K562 (cell line): Measurements from ENCODE around the gene KLHDC2. TPM values are rescaled to one million over a fixed set of nuclear protein-coding genes. Genes with fewer than 3 reads are reported as not detected.

ENCODE experiments used
- ATAC-seq: fragments of 200-7000 bp; cut with Tn5 transposase; 3 replicates; pipeline ENCODE4 v1.9.1; 2020; ENCODE audit warnings: moderate library complexity
- BruUV-seq: library from RNA; stranded (reverse); fragments of 400-500 nt; replicated peaks from 2 replicates; lab custom pipeline; 2021; lab: Mats Ljungman, UMichigan
- CTCF ChIA-PET: fragments of 300-600 bp; formaldehyde crosslinking; extraction: SDS; loops from one replicate; lab custom pipeline; 2021; ENCODE audit warnings: low intra/inter-chr PET ratio; lab: Yijun Ruan, JAX
- POLR2A ChIA-PET: fragments of 300-600, 350-650 bp; sonication (Branson Sonifier 250); formaldehyde crosslinking; extraction: SDS; loops from one replicate; lab custom pipeline; 2021; ENCODE audit warnings: antibody characterized with exemption, inconsistent platforms; lab: Yijun Ruan, JAX
- DNase-seq, 4 experiments: peaks; one replicate each; pipeline versions ENCODE4 v3.0.0 to v3.0.0-alpha.2; 2011 to 2018; ENCODE audit warnings: low spot score in 3 of 4, mixed read lengths in 3 of 4; ENCODE audit errors: extremely low read depth in 1 of 4
- FAIRE-seq: peaks from 2 replicates; lab custom pipeline; 2011; peaks lifted over from hg19 to GRCh38; lab: Jason Lieb, UNC
- H2AFZ ChIP-seq: 2 replicates; pipeline ENCODE4 v1.6.0; 2011; ENCODE audit warnings: low read depth, low read length, control low read depth, inconsistent platforms
- H3K27ac ChIP-seq: fragments of 200-600 bp; 3 replicates; pipeline ENCODE4 v1.8.0; 2011; ENCODE audit warnings: low read depth, mild to moderate bottlenecking, control low read depth, inconsistent platforms, low read length, moderate library complexity, mixed read lengths; ENCODE audit errors: extremely low read depth
- H3K27me3 ChIP-seq, 2 experiments: fragments of 300-600 bp in 1 of 2; 2 replicates in 1 of 2; 3 replicates in 1 of 2; pipeline versions ENCODE4 v1.6.0 to v1.8.0; 2011; ENCODE audit warnings: inconsistent platforms in 2 of 2, low read length in 2 of 2, mild to moderate bottlenecking in 1 of 2, mixed read lengths in 1 of 2, moderate library complexity in 1 of 2; ENCODE audit not compliant: control insufficient read depth in 2 of 2, insufficient read depth in 2 of 2
- H3K36me3 ChIP-seq: fragments of 300-600 bp; 3 replicates; pipeline ENCODE4 v1.8.0; 2011; ENCODE audit warnings: mild to moderate bottlenecking, low read length, inconsistent platforms; ENCODE audit not compliant: control insufficient read depth, insufficient read depth
- H3K4me1 ChIP-seq, 2 experiments: fragments of 200-600 bp in 1 of 2; replicated peaks in 1 of 2; 2 replicates in 1 of 2; 3 replicates in 1 of 2; pipeline versions ENCODE4 v1.5.1 to v1.8.0; 2011; ENCODE audit warnings: inconsistent platforms in 2 of 2, low read length in 2 of 2, mild to moderate bottlenecking in 1 of 2, mixed read lengths in 1 of 2, moderate library complexity in 1 of 2; ENCODE audit not compliant: control insufficient read depth in 2 of 2, insufficient read depth in 2 of 2
- H3K4me2 ChIP-seq: 2 replicates; pipeline ENCODE4 v1.6.1; 2011; ENCODE audit warnings: low read length, control low read depth, inconsistent platforms, mixed read lengths; ENCODE audit not compliant: insufficient read depth
- H3K4me3 ChIP-seq: fragments of 200-600 bp; sonication (generic), shearing (Covaris generic); 2 replicates; pipeline ENCODE4 v1.5.1; 2016; ENCODE audit warnings: control low read depth, inconsistent platforms
- H3K79me2 ChIP-seq: fragments of 200-600 bp; 3 replicates; pipeline ENCODE4 v1.8.0; 2011; ENCODE audit warnings: low read length, inconsistent platforms; ENCODE audit not compliant: control insufficient read depth, insufficient read depth
- H3K9ac ChIP-seq, 2 experiments: 2 replicates each; pipeline versions ENCODE4 v1.6.0 to v1.6.1; 2011; ENCODE audit warnings: low read depth in 2 of 2, low read length in 2 of 2, control low read depth in 1 of 2, inconsistent platforms in 1 of 2, mild to moderate bottlenecking in 1 of 2, mixed read lengths in 1 of 2; ENCODE audit not compliant: insufficient read depth in 1 of 2
- H3K9me1 ChIP-seq: one replicate; pipeline ENCODE4 v1.6.0; 2011; ENCODE audit warnings: inconsistent platforms, mild to moderate bottlenecking, low read length, moderate library complexity; ENCODE audit not compliant: control insufficient read depth, insufficient read depth
- H3K9me3 ChIP-seq: replicated peaks from 2 replicates; pipeline ENCODE4 v1.5.1; 2011; ENCODE audit warnings: low read depth, low read length, inconsistent platforms; ENCODE audit not compliant: control insufficient read depth, insufficient read depth
- H4K20me1 ChIP-seq: replicated peaks from 2 replicates; pipeline ENCODE4 v1.6.1; 2011; ENCODE audit warnings: low read length, inconsistent platforms, mixed read lengths; ENCODE audit not compliant: control insufficient read depth, insufficient read depth
- HNRNPL ChIP-seq: fragments of 200-400 bp; formaldehyde crosslinking; IDR thresholded peaks from 2 replicates; pipeline ENCODE4 v1.6.1; 2017; ENCODE audit warnings: low read depth, mild to moderate bottlenecking, low read length
- IFI16 ChIP-seq: fragments of 250-450 bp; sonication (Bioruptor Pico); IDR thresholded peaks from 2 replicates; pipeline ENCODE4 v2.1.2; 2022; ENCODE audit warnings: mild to moderate bottlenecking, inconsistent platforms
- POLR2H ChIP-seq: IDR thresholded peaks from 2 replicates; pipeline ENCODE4 v1.6.1; 2016; ENCODE audit warnings: missing genetic modification characterization, low read depth, mild to moderate bottlenecking, control low read depth, missing compliant biosample characterization, moderate library complexity
- RB1 ChIP-seq: fragments of 450-650 bp; IDR thresholded peaks from 2 replicates; pipeline ENCODE4 v1.6.1; 2017; ENCODE audit warnings: low read depth, mild to moderate bottlenecking
- SIN3A ChIP-seq, 2 experiments: fragments of 150-350 bp in 1 of 2; IDR thresholded peaks; 2 replicates each; pipeline ENCODE4 v1.6.1; 2011 to 2016; ENCODE audit warnings: borderline replicate concordance in 2 of 2, low read depth in 2 of 2, low read length in 2 of 2, mild to moderate bottlenecking in 2 of 2, moderate library complexity in 2 of 2; ENCODE audit not compliant: control insufficient read depth in 1 of 2
- XRCC5 ChIP-seq: fragments of 200-400 bp; formaldehyde crosslinking; IDR thresholded peaks from 2 replicates; pipeline ENCODE4 v1.6.1; 2017; ENCODE audit warnings: low read depth, mild to moderate bottlenecking, low read length
- ZEB2 ChIP-seq: fragments of 450-650 bp; IDR thresholded peaks from 2 replicates; pipeline ENCODE4 v1.6.1; 2016
- WGBS: fragments of 100-300 bp; shearing (Covaris generic); methylation state at CpG from one replicate; pipeline ENCODE4 v1.1.6; 2016; ENCODE audit warnings: low coverage, mixed read lengths; ENCODE audit not compliant: insufficient coverage; ENCODE audit errors: missing lambda C conversion rate; 5-methylcytosine and 5-hydroxymethylcytosine counted together
- in situ Hi-C: fragments of 300-500 bp; cut with MboI; formaldehyde crosslinking; loops from 4 replicates; pipeline ENCODE4 v1.15.0; 2018; ENCODE audit warnings: inconsistent platforms, mixed read lengths
- intact Hi-C: fragments of 100-400 bp; cut with micrococcal nuclease; formaldehyde crosslinking; loops from 2 replicates; pipeline ENCODE4 v1.14.2; 2022
- polyA plus RNA-seq, 8 experiments: library from polyadenylated mRNA; depleted of rRNA in 4 of 8; stranded (reverse) in 5 of 8; unstranded in 3 of 8; fragments of >200 nt; fragmentation: Nextera tagmentation in 2 of 8; fragmentation: Illumina TruSeq in 1 of 8; extraction: Ambion mirVana in 2 of 8; extraction: Trizol in 1 of 8; gene quantifications; 2 replicates each; pipeline versions ENCODE4 v1.2.1 to v1.2.3, GENCODE V29; 2011 to 2014; ENCODE audit warnings: inconsistent platforms in 1 of 8, missing spikeins in 1 of 8
- total RNA-seq, 7 experiments: library from RNA; depleted of rRNA in 6 of 7; stranded (reverse); fragments of >200 nt in 6 of 7; fragmentation: Illumina TruSeq in 2 of 7; extraction: Trizol in 2 of 7; gene quantifications; 2 replicates each; pipeline versions ENCODE4 v1.2.1 to v1.2.3, GENCODE V29; 2011 to 2021; ENCODE audit warnings: low replicate concordance in 1 of 7
- TF ChIP-seq, protein P1 (sequence below), 2 experiments: IDR thresholded peaks; 2 replicates each; pipeline ENCODE4 v1.6.1; 2012; ENCODE audit warnings: improper control_type of control experiment in 2 of 2, low read depth in 2 of 2, low read length in 2 of 2, borderline replicate concordance in 1 of 2
- TF ChIP-seq, protein P2 (sequence below): sonication (generic); IDR thresholded peaks from 2 replicates; pipeline ENCODE4 v1.6.1; 2016
- TF ChIP-seq, protein P3 (sequence below): fragments of 250-450 bp; sonication (Bioruptor Pico); IDR thresholded peaks from 2 replicates; pipeline ENCODE4 v1.6.1; 2021; ENCODE audit warnings: mild to moderate bottlenecking

The KLHDC2 gene
- total and polyA plus RNA-seq, 9 of the 15 experiments (the other 6 are each of a cell fraction or from before 2014, with no cell fraction given): 6.3 to 41.7 (median 20.0) TPM

DNA sequence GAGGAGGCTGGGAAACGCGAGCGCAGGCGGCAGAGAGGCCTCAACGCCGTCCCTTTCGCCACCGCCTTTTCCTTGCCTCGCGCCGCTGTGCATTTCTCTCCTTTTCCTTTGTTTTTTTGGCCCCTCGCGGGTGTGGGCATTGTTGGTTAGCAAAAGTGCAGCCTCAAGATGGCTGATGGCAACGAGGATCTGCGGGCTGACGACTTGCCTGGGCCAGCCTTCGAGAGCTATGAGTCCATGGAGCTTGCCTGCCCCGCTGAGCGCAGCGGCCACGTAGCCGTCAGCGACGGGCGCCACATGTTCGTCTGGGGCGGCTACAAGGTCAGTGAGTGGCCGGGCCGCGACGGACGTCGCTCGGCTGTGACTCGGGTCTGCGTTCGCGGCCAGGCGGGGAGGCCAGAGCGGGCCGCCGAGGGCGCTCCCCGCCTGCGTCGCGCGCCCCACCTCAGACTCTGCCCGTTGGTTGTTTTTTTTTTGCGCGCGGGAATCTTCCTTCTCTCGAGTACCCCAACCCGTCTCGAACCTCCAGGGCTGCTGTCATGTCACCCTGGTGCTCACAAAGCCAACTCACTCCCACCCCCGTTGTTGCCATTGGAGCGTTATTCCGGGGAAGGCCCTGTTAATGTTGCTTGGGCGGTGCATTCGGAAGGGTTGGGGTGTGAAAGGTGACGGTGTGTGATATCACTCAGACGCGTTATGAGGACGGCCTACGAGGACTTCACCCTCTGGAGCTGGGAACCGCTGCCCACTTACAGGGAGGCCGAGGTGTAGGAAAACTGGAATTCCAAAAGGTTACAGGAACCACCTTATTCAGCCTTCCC lies 558 bp downstream of the KLHDC2 start (continued):
- TF ChIP-seq, protein P1, sequence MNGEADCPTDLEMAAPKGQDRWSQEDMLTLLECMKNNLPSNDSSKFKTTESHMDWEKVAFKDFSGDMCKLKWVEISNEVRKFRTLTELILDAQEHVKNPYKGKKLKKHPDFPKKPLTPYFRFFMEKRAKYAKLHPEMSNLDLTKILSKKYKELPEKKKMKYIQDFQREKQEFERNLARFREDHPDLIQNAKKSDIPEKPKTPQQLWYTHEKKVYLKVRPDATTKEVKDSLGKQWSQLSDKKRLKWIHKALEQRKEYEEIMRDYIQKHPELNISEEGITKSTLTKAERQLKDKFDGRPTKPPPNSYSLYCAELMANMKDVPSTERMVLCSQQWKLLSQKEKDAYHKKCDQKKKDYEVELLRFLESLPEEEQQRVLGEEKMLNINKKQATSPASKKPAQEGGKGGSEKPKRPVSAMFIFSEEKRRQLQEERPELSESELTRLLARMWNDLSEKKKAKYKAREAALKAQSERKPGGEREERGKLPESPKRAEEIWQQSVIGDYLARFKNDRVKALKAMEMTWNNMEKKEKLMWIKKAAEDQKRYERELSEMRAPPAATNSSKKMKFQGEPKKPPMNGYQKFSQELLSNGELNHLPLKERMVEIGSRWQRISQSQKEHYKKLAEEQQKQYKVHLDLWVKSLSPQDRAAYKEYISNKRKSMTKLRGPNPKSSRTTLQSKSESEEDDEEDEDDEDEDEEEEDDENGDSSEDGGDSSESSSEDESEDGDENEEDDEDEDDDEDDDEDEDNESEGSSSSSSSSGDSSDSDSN (IDR thresholded peaks at IDR 0.05; ENCODE audit: borderline replicate concordance in 1 of 2, low read depth in 2 of 2, low read length in 2 of 2): peak in 1 of 2 experiments; percentile 53; a peak in 1 of 4 replicates
- TF ChIP-seq RB1: no peak
- no peak for TF ChIP-seq ZEB2
- no peak for TF ChIP-seq POLR2H
- TF ChIP-seq HNRNPL: no peak
- TF ChIP-seq, all 486 proteins: peak for 70

DNA sequence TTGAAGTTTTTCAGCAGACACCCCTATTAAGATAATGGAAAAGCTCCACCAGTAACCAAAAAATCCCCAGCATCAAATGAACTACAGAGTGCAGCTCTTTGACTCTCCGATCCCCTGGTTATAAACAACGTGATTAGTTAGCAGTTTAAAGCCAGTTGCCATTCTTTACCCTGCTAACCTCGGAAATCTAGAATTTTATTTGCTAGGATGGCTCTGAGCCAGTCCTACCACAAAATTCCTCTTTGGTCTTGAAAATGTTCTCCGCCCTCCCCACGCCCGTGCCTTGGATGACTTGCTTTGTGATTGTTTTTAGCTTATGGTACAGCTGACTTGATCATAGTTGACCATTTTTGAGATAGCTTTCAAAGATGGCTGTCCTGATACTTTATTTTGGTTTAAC lies 1.2 kb downstream of the KLHDC2 start:
- FAIRE-seq: peak; percentile 70
- H4K20me1 ChIP-seq: no peaks in the 10 kb centered on the region
- CTCF ChIA-PET: no interaction called here
- in situ Hi-C loops (loop anchor here (5.0 kb wide), 1 partner anchor 82 kb away; the partner anchor contains the start of gene POLE2), intact Hi-C loops (loop anchor here (2.0 to 5.0 kb wide), 2 partner anchors 78 to 137 kb away; no protein-coding TSS in a partner anchor)
- ATAC-seq: no peak
- no peaks in the 10 kb centered on the region for H3K36me3 ChIP-seq
- TF ChIP-seq SIN3A (IDR thresholded peaks at IDR 0.05; ENCODE audit: borderline replicate concordance in 2 of 2, control insufficient read depth in 1 of 2, low read depth in 2 of 2, low read length in 2 of 2) (0 out of 4 replicates have a peak, but pooled peaks of 1 of the 2 experiments have one; percentile 35), XRCC5 (no peak), IFI16 (CRISPR knock-in tag) (no peak)
- TF ChIP-seq, protein P2, sequence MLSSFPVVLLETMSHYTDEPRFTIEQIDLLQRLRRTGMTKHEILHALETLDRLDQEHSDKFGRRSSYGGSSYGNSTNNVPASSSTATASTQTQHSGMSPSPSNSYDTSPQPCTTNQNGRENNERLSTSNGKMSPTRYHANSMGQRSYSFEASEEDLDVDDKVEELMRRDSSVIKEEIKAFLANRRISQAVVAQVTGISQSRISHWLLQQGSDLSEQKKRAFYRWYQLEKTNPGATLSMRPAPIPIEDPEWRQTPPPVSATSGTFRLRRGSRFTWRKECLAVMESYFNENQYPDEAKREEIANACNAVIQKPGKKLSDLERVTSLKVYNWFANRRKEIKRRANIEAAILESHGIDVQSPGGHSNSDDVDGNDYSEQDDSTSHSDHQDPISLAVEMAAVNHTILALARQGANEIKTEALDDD: peak; percentile 76
- TF ChIP-seq, protein P3, sequence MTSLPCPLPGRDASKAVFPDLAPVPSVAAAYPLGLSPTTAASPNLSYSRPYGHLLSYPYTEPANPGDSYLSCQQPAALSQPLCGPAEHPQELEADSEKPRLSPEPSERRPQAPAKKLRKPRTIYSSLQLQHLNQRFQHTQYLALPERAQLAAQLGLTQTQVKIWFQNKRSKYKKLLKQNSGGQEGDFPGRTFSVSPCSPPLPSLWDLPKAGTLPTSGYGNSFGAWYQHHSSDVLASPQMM: no peak
- H3K27ac ChIP-seq: peak overlapping the region; percentile 99
- H3K9me1 ChIP-seq: no peaks in the 10 kb centered on the region
- H3K4me2 ChIP-seq: peak overlapping the region; percentile 95
- H3K27me3 ChIP-seq: no peaks in the 10 kb centered on the region
- DNase-seq: peak in 1 of 4 experiments; percentile 31
- POLR2A ChIA-PET: interaction anchor here (0.8 to 5.4 kb wide), 7 partner anchors 12 to 149 kb away, joined by 3 to 31 read pairs (median 5); partner anchors contain the start of genes MGAT2, POLE2 and RPL36AL
- H2AFZ ChIP-seq: peak overlapping the region; percentile 91
- H3K9me3 ChIP-seq: no peaks in the 10 kb centered on the region
- peak overlapping the region; percentile 94 to 100 for H3K9ac ChIP-seq
- H3K79me2 ChIP-seq: peaks cover 32% of the 10 kb centered on the region
- TSS peak; percentile 58 for BruUV-seq
- peak overlapping the region; percentile 93 for H3K4me3 ChIP-seq
- H3K4me1 ChIP-seq: peaks cover 17 to 20% of the 10 kb centered on the region in 2 experiments; a peak in 4 of 5 replicates
- WGBS: 2% methylated on average over 6 of the region's 6 CpGs
